Ramos (cell line): ENCODE data around the gene APCDD1.
"Not testable (repeated sequence)": the region's sequence is repeated elsewhere in the genome, so short reads cannot be mapped to it uniquely, and the experiment has no call there.

Experiments
- in situ Hi-C: fragments of 300-500 bp; cut with MboI; formaldehyde crosslinking; loops from one replicate; pipeline ENCODE4 v1.14.3; 2022; ENCODE audit warnings: low sequenced_read_pairs; ENCODE audit not compliant: unreplicated experiment

Gene APCDD1

DNA sequence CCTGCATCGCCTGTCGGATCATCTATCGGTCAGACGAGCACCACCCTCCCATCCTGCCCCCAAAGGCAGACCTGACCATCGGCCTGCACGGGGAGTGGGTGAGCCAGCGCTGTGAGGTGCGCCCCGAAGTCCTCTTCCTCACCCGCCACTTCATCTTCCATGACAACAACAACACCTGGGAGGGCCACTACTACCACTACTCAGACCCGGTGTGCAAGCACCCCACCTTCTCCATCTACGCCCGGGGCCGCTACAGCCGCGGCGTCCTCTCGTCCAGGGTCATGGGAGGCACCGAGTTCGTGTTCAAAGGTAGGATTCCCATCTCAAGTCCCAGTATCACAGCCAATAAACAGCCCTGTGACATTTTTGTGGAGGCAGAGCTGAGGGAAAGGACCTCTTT lies 31.0 kb downstream of the APCDD1 start:
- in situ Hi-C loops: no loop called here

DNA sequence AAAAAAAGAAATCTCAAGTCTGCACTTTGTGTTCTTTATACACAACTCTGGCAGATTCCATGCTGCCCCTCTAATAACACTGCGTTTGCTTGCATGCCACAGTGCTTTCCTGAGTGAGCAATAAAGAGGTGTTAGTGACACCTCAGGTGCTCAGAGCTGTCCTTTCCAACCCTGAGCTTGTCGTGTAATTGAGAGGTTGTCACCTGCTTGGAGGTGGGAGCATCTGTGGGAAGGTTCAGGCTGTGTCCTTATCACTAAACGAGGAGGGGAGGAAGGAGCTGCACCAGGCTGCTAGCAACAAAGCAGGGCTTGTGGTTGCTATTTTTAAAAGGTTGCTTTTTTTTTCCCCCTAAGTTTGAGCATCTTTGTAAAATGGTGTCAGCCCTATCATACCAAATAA lies 31.9 kb downstream of the APCDD1 start:
- in situ Hi-C loops: no loop called here

DNA sequence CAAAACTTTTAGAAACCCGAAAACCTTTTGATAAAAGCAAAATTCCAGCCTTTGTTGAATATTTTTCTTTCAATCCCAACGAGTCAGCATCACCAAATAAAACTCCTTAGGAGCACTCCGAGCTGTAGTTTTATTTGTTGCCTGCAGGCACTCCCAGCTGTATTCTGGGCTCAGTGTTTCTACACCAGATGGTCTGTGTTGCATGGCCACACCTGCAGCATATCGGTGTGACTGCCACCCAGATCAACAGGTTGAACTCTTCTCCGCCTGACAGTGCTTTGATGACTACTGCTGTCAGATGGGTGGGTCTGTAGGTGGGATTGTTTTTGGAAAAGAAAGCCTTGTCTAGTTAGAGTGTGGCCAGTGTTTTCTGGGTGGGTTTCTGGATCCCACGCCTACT lies 32.7 kb downstream of the APCDD1 start:
- in situ Hi-C loops: no loop called here

DNA sequence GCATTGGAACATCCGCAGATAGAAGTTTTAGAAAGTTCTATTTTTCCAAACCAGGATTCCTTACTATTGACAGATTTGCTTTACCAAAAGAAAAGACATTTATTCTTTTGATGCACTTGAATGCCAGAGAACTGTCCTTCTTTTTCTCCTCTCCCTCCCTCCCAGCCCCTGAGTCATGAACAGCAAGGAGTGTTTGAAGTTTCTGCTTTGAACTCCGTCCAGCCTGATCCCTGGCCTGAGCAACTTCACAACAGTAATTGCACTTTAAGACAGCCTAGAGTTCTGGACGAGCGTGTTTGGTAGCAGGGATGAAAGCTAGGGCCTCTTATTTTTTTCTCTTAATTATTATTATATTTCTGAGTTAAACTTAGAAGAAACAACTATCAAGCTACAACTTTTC lies 33.6 kb downstream of the APCDD1 start:
- in situ Hi-C loops: no loop called here

DNA sequence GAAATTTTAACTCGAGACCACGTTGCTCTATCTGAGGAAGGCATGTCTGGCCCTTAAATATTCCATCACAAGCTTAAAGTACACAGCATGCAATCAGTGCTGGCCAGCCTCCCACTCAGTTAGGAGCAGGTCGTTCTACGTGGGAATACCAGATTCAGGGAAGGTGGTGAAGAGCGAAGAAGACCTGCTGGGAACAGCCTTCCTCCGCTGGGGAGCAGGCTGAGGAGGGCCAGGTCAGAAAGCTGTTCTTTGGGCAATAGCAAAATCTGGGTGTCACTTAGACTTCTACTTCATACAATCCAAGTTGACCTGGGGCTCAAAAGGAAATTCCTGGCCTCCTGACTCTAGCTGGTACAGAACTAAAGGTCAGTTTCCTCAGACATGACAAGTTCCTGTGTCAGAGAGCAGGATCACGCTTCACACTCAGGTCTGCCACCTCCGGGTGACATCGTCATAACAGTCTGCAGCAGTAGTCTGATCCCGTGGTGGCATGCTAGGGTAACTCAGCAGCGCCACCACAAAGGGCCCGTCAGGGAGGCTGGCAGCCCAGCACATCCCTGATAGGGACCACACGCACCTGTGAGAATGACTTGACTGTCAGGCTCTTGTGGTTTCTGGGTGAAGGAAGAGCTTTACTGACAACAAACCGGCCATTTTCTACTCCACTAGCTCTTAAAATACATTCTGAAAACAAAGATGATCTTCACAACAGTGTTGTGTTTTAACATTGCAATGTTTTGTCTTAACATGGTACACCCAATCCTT lies 36.1 kb downstream of the APCDD1 start:
- in situ Hi-C loops: no loop called here

DNA sequence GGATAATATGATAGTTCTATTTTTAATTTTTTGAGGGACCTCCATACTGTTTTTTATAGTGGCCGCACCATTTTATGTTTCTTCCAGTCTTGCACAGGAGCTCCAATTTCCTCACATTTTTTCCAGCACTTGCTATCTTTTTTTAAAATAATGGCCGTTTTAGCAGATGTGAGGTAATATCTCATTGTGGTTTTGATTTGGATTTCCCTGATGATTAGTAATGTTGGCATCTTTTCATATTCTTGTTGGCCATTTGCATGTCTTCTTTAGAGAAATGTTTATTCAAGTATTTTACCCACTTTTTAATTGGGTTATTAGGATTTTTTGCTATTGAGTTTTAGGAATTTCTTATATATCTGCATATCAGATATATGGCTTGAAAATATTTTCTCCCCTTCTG lies 41.5 kb downstream of the APCDD1 start:
- in situ Hi-C loops: no loop called here

DNA sequence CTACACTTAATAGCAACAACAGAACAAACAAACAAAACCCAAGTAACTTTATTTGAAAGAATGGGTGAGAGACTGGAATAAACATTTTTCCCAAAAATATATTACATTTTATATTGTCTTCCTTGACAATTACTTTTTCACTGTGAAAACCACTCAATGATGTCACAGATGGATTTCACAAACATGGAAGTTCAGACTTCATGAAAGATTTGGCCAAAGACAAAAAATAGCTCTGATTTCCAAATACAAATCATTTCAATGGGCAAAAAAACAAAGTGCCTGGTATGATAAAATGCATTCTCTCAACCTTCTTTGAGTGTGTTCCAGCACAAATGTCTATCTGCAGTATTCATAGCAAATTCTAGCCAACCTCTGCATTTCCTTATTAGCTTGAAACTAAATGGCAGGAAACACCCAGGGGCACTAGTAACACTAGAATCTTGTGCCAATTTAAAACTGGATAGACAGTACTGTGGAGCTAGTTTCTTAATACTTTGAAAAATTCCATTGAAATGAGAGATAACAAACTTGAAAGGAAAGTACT lies 42.8 kb downstream of the APCDD1 start:
- in situ Hi-C loops: no loop called here

DNA sequence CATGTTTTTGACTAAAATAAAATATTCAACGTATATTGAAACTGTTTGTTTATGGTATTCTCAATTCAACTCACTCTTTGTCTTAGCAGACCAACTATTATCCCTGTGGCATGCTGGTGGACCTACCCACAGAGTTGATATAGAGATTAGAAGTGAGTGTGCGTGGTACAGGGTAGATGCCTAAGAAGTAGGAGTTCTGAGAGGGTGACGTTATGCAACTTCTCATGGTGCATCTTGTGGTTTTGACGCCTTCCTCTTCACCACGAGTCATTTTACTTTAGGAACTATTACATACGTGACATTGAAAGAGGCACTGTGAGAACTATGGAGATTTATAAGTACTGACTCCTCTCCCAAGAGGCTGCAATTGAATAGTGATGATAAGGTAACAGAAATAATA lies 44.8 kb downstream of the APCDD1 start:
- in situ Hi-C loops: no loop called here

DNA sequence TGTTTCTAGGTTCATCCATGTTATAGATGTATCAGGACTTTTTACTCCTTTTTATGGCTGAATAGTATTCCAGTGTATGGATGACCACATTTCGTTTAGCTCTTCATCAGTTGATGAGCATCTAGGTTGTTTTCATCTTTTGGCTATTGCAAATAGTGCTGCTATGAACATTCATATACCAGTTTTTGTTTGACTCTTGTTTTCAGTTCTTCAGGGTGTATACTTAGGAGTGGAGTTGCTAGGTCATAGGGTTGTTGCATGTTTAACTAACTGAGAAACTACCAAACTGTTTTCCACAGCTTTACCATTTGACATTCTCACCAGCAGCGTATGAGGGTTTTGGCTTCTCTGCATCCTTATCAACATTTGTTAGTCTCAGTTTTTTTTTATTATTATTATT lies 45.6 kb downstream of the APCDD1 start:
- in situ Hi-C loops: no loop called here

DNA sequence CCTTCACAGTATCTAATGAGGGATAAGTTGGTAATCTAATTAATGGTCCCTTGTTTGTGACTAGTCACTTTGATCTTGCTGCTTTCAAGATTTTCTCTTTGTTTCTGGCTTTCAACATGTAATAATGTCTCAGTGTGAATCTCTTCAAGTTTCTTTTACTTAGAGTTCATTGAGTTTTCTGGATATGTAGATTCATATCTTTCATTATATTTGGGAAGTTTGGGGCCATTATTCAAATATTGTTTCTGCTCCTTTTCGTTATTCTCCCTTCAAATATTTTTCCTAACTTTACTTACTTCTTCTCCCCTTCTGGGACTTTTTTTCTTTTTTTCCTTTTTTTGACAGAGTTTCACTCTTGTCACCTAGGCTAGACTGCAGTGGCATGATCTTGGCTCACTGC lies 50.3 kb downstream of the APCDD1 start:
- in situ Hi-C loops: no loop called here

DNA sequence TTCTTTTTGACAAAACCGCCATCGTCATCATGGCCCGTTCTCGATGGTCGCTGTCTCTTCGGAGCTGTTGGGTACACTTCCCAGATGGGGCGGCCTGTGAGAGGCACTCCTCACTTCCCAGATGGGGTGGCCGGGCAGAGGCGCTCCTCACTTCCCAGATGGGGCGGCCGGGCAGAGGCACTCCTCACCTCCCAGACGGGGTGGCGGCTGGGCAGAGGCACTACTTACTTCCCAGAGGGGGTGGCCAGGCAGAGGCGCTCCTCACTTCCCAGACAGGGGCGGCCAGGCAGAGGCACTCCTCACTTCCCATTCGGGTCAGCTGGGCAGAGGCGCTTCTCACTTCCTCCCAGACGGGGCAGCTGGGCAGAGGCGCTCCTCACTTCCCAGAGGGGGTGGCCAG lies 51.5 kb downstream of the APCDD1 start:
- in situ Hi-C loops: not testable (repeated sequence)

DNA sequence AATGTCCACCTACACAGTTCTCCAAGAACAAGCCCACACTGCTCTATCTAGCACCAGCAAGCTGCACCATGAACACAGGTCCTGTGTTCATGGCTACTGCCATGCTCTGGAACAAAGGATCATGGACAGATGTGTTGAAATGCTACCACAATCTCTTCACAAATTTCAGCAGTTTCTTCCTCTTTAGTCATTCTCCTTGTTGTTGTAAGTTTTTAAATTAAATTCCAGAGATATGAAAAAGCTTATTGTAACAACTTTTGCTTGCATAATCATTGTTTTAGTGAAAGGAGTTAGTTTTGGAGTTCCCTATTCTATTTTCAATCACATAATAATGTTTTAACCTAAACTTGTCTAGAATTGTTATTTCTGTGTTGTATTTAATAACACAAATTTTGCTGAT lies 54.2 kb downstream of the APCDD1 start:
- in situ Hi-C loops: no loop called here

DNA sequence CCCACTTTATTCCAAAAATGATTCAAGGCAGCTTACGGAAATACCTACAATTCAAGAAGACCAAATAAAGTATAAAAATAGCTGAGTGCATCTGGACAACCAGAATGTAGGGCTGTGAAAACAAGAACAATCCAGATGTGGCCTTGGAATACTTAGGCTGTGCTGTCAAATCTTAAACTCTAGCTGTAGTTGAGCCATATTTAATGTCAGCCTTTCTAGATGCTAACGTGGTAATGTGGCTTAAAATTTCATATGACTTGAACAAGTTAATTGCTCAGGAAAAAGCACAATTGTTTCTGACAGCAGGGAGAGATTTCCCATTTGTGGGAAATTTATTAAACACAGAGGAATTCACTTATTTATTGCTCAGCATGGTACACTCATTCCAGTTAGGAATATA lies 56.8 kb downstream of the APCDD1 start:
- in situ Hi-C loops: loop anchor here (10.0 kb wide), 1 partner anchor 536 kb away; no protein-coding TSS in a partner anchor

DNA sequence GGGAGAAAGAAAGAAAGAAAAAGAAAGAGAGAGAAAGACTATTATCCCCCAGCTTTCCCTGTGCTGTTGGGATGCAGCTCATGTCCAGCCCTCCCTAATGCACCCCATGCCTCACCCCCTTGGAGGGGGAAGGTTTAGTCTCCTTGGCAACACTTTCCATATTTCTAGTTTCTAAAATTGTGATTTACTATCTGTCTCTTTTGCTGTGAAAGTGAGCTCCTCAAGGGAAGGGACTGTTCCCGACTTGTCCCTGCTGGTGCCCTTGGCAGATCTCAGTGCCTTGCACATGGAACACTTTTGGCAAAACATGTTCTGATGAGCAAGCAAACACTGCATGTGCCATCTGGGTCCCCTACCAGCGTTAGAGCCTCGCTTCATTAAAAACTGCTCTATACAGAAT lies 59.6 kb downstream of the APCDD1 start:
- in situ Hi-C loops: loop anchor here (10.0 kb wide), 1 partner anchor 539 kb away; no protein-coding TSS in a partner anchor

DNA sequence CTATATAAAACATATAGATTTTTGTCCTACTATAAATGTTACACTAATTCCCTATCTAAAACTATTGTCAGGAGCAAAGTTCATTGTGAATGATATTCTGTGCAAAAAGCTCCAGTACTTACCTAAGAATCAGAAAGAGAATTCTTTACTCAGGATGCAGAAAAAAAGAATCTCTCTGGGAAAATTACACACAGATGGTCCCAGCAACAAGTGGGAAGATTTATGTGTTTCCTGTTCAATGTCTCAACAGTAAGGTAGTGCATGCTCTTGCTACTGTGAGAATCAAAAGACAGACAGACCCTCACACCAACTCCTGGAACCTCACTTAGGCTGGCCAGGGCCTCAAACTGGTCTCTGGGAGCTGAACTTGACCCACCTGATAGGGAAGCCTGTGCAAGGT lies 60.2 kb downstream of the APCDD1 start:
- in situ Hi-C loops: loop anchor here (10.0 kb wide), 1 partner anchor 540 kb away; no protein-coding TSS in a partner anchor

DNA sequence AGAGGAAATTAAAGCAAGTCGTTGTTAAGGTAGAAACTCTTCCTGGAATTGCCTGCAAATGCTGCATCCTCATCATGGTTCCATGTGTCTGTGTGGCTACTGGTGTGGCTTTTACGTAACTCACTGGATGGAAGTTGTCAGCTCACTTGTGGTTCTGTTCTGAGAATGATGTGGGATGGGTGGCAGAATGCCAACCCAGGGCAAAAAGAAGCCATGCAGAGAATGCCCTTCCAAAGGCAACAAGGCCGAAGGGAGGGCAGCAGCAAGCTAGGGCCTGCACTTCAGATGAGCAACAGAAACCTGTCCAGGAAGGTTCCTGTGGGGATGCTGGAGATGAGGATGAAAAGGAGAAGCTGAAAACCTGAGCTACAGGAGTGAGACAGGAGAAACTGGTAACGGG lies 61.0 kb downstream of the APCDD1 start:
- in situ Hi-C loops: loop anchor here (10.0 kb wide), 1 partner anchor 541 kb away; no protein-coding TSS in a partner anchor

DNA sequence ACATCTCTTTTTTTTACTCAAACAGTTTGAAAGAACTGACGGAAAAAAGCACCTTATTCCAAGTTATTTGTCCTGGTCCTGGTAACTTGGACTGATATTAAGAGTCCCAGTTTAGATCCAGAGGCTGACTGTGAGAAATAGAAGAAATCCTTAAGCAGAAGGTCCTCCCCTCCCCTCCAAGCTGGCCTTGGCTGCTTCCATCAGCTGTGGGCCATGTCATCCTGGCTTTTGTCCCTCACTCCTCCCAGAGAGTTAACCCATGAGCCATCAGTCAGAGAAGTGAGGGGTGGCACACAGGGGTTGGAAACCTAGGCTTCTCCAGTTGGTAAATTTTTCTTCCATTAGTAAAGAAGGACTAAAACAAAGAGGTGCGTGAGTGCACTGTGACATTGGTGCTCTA lies 61.6 kb downstream of the APCDD1 start:
- in situ Hi-C loops: loop anchor here (10.0 kb wide), 1 partner anchor 541 kb away; no protein-coding TSS in a partner anchor

DNA sequence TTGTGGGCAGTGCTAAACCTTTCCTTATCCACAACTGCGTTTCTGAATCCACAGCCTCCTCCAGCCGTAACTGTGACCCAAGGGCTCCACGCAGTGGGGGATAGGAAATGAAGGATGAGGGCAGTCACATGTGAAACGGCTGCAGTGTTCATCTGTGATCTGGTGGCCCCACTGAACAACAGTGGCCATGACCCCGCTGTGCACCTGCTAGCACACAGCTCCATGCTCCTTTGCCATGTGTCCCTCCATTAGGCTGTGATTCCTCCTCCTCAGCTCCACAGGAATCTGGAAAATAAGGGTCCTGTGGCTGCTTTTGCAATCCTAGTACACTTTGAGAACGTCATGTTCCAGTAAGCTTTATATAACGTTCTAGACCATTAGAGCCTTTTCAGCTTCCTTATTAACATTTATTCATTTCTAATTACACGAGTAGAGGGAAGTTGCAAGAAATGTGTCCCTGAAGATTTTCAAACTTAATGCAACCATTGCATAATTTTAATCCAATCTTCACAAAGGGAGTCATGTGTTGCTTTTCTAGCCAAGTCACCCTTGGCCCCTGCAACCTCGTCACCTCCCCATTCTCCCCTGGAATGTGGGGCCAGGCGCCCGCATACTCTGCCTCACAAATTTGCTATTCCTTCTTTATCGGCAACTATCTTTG lies 64.3 kb downstream of the APCDD1 start:
- in situ Hi-C loops: loop anchor here (10.0 kb wide), 1 partner anchor 544 kb away; no protein-coding TSS in a partner anchor

DNA sequence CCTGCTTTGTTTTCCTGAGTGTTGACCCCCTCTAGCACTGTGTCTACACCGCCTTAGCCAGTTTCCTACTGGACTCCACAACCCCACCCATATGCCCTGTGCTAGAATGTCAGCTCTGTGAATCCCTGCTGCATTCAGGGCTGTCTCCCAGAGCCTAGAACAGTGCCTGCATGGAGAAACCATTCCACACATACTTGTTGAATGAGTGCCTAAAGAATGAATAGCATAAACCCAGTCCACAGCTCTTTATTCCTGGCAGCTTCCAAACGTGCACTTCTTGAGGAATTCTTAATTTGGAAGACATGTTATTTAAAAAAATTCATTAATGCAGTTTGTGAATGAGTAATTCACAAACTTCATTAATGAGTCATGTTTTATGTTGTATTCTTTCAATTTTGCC lies 64.9 kb downstream of the APCDD1 start:
- in situ Hi-C loops: loop anchor here (10.0 kb wide), 1 partner anchor 545 kb away; no protein-coding TSS in a partner anchor

DNA sequence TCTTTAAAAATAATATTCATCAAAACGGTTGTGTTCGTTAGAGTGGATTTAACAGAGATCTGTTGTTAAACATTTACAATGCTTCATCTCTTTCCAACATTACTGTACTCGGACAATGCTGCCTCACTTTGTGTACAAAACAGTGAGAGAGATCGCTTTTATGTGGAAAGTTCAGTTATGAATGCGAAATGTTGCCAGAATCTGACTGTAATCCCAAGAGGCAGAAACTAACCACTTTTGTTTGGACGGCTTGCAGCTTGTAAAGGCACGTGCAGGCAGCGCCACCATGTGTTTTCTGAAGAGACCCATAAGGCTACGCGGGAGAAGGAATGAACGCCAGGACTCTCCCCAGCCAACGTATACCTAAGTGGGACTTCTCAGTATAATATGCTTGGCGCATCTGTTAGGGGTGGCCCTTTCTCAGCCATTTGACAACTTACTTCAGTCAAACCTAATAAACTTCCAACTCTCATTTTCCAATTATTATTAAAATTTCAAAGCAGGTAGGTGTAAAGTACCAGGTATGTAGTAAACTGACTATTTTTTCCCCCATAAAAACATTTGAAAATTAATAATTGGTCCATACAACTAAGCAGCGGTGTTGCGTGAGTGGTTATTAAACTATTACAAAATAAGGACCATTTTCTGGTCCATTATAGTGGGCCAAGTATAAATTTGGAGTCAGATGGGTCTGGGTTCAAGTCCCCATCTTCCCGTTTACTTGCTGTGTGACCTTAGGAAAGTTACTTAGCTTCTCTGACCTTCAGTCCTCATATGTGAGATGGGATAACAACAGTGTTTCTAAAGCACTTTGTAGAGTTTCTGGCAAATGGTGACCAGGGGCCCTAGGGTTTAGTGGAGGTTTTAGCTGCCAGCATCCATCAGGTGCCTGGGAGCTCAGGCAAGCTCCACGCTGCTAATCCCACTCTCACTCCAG lies 65.8 kb downstream of the APCDD1 start:
- in situ Hi-C loops: loop anchor here (10.0 kb wide), 1 partner anchor 545 kb away; no protein-coding TSS in a partner anchor
